Neuronal stem cell (in vitro differentiated cells): ENCODE data around the gene PLSCR1.
"Not testable (repeated sequence)": the region's sequence is repeated elsewhere in the genome, so short reads cannot be mapped to it uniquely, and the experiment has no call there.

Source experiments
- DNase-seq: peaks from one replicate; pipeline ENCODE4 v3.0.0-alpha.2; 2013; ENCODE audit warnings: low spot score
- H2AFZ ChIP-seq: one replicate; pipeline ENCODE4 v1.6.1; 2013; ENCODE audit warnings: mild to moderate bottlenecking, low read length, inconsistent platforms
- H2AK5ac ChIP-seq: 2 replicates; pipeline ENCODE4 v1.6.1; 2013; ENCODE audit warnings: low read depth, mild to moderate bottlenecking, inconsistent platforms, low read length, moderate library complexity, mixed read lengths
- H2BK120ac ChIP-seq: 2 replicates; pipeline ENCODE4 v1.6.1; 2013; ENCODE audit warnings: low read depth, mild to moderate bottlenecking, inconsistent platforms, low read length, moderate library complexity, mixed read lengths
- H2BK12ac ChIP-seq: one replicate; pipeline ENCODE4 v1.6.1; 2013; ENCODE audit warnings: low read length, inconsistent platforms
- H2BK15ac ChIP-seq: 2 replicates; pipeline ENCODE4 v1.6.1; 2013; ENCODE audit warnings: mild to moderate bottlenecking, low read length, inconsistent platforms, mixed read lengths
- H2BK5ac ChIP-seq: one replicate; pipeline ENCODE4 v1.6.1; 2013; ENCODE audit warnings: inconsistent platforms, mild to moderate bottlenecking, low read length, moderate library complexity
- H3K14ac ChIP-seq: one replicate; pipeline ENCODE4 v1.6.1; 2013; ENCODE audit warnings: low read length, inconsistent platforms
- H3K18ac ChIP-seq: 2 replicates; pipeline ENCODE4 v1.6.1; 2013; ENCODE audit warnings: low read length, inconsistent platforms
- H3K23ac ChIP-seq: 2 replicates; pipeline ENCODE4 v1.6.1; 2013; ENCODE audit warnings: low read depth, mild to moderate bottlenecking, mixed read lengths, low read length, inconsistent platforms; ENCODE audit not compliant: poor library complexity
- H3K27ac ChIP-seq: replicated peaks from 3 replicates; pipeline ENCODE4 v1.5.1; 2013; ENCODE audit warnings: low read length, inconsistent platforms
- H3K27me3 ChIP-seq, 3 experiments: 2 replicates each; pipeline ENCODE4 v1.6.1; 2013; ENCODE audit warnings: low read length in 3 of 3, mild to moderate bottlenecking in 2 of 3, inconsistent platforms in 1 of 3, low read depth in 1 of 3, mixed read lengths in 1 of 3, moderate library complexity in 1 of 3; ENCODE audit not compliant: control insufficient read depth in 3 of 3, insufficient read depth in 3 of 3
- H3K36me3 ChIP-seq, 2 donors: replicated peaks in 1 of 2; 2 replicates each; pipeline ENCODE4 v1.6.1; 2013; ENCODE audit warnings: low read length in 2 of 2; ENCODE audit not compliant: control insufficient read depth in 2 of 2, insufficient read depth in 2 of 2
- H3K4ac ChIP-seq: 2 replicates; pipeline ENCODE4 v1.6.1; 2013; ENCODE audit warnings: inconsistent platforms, mild to moderate bottlenecking, low read length, moderate library complexity
- H3K4me1 ChIP-seq, 2 donors: 1 replicate in 1 of 2; 2 replicates in 1 of 2; pipeline ENCODE4 v1.6.1; 2013; ENCODE audit warnings: low read length in 2 of 2, low read depth in 1 of 2; ENCODE audit not compliant: control insufficient read depth in 2 of 2, insufficient read depth in 1 of 2
- H3K4me2 ChIP-seq: one replicate; pipeline ENCODE4 v1.6.1; 2013; ENCODE audit warnings: mild to moderate bottlenecking, low read length, inconsistent platforms; ENCODE audit not compliant: insufficient read depth, poor library complexity, severe bottlenecking
- H3K4me3 ChIP-seq, 2 donors: 2 replicates each; pipeline ENCODE4 v1.5.1; 2013; ENCODE audit warnings: low read length in 2 of 2, mild to moderate bottlenecking in 2 of 2, inconsistent platforms in 1 of 2, moderate library complexity in 1 of 2
- H3K79me1 ChIP-seq: one replicate; pipeline ENCODE4 v1.6.1; 2013; ENCODE audit warnings: low read depth, mild to moderate bottlenecking, inconsistent platforms, low read length, moderate library complexity
- H3K9ac ChIP-seq: one replicate; pipeline ENCODE4 v1.6.1; 2013; ENCODE audit warnings: mild to moderate bottlenecking, low read depth, low read length, inconsistent platforms; ENCODE audit not compliant: poor library complexity
- H3K9me3 ChIP-seq, 2 donors: replicated peaks in 1 of 2; 2 replicates each; pipeline versions ENCODE3 to v1.6.1; 2013; ENCODE audit warnings: low read length in 2 of 2, mild to moderate bottlenecking in 2 of 2, inconsistent platforms in 1 of 2, low read depth in 1 of 2, mixed read lengths in 1 of 2, moderate library complexity in 1 of 2; ENCODE audit not compliant: control insufficient read depth in 2 of 2, insufficient read depth in 1 of 2
- H4K8ac ChIP-seq: one replicate; pipeline ENCODE4 v1.6.1; 2013; ENCODE audit warnings: low read depth, mild to moderate bottlenecking, inconsistent platforms, low read length, moderate library complexity
- H4K91ac ChIP-seq: one replicate; pipeline ENCODE4 v1.6.1; 2013; ENCODE audit warnings: low read length, low read depth, mild to moderate bottlenecking, inconsistent platforms; ENCODE audit not compliant: poor library complexity
- WGBS, 2 donors: extraction: QIAGEN DNeasy Blood & Tissue Kit; methylation state at CpG; one replicate each; pipeline ENCODE4 v1.1.7; 2013; ENCODE audit warnings: missing lambda C conversion rate in 2 of 2, mixed read lengths in 1 of 2; ENCODE audit not compliant: insufficient read length in 2 of 2, insufficient replicate concordance in 1 of 2; ENCODE audit errors: extremely low coverage in 2 of 2; 5-methylcytosine and 5-hydroxymethylcytosine counted together

PLSCR1 gene

GRCh38 chr3:146476094-146476740 lies 68.2 kb downstream of the PLSCR1 start:
- Histone ChIP-seq H4K8ac (no peak overlapping the region), H2AFZ (no peak overlapping the region), H3K18ac (no peak overlapping the region), H3K9me3 (no peaks in the 10 kb centered on the region), H2BK5ac (no peak overlapping the region), H3K14ac (no peak overlapping the region), H4K91ac (no peak overlapping the region), H2AK5ac (no peak overlapping the region), H3K4me3 (no peak overlapping the region), H2BK12ac (no peak overlapping the region), H3K79me1 (no peaks in the 10 kb centered on the region), H2BK15ac (no peak overlapping the region), H3K27ac (no peak overlapping the region), H2BK120ac (no peak overlapping the region), H3K9ac (no peak overlapping the region), H3K4ac (no peak overlapping the region), H3K36me3 (no peaks in the 10 kb centered on the region), H3K27me3 (no peaks in the 10 kb centered on the region), H3K4me1 (no peaks in the 10 kb centered on the region), H3K23ac (no peak overlapping the region), H3K4me2 (no peak overlapping the region)
- no peak for DNase-seq
- no CpG with 5 or more reads among the region's 6 CpGs for WGBS, 2 donors

- H2BK120ac ChIP-seq, H2AFZ ChIP-seq: not testable (repeated sequence)
- no CpG with 5 or more reads among the region's 2 CpGs for WGBS, 2 donors
These were observed 69.4 kb downstream of the PLSCR1 start for GRCh38 chr3:146474976-146475375.

GRCh38 chr3:146473726-146474125 lies 70.7 kb downstream of the PLSCR1 start:
- Histone ChIP-seq H3K4ac (no peak overlapping the region), H3K79me1 (no peaks in the 10 kb centered on the region), H3K27me3 (no peaks in the 10 kb centered on the region), H3K14ac (no peak overlapping the region), H2BK5ac (no peak overlapping the region), H3K36me3 (no peaks in the 10 kb centered on the region), H3K9me3 (no peaks in the 10 kb centered on the region), H4K8ac (no peak overlapping the region), H3K23ac (no peak overlapping the region), H3K18ac (no peak overlapping the region), H2AFZ (no peak overlapping the region), H3K4me1 (no peaks in the 10 kb centered on the region), H3K27ac (no peak overlapping the region), H2BK12ac (no peak overlapping the region), H3K4me3 (no peak overlapping the region), H2BK15ac (no peak overlapping the region), H2BK120ac (no peak overlapping the region), H4K91ac (no peak overlapping the region), H3K9ac (no peak overlapping the region), H2AK5ac (no peak overlapping the region), H3K4me2 (no peak overlapping the region)
- DNase-seq = no peak
- no CpG with 5 or more reads among the region's 2 CpGs for WGBS, 2 donors

More at GRCh38 chr3:146474976-146475375, 69.4 kb downstream of the PLSCR1 start:
- H3K36me3 ChIP-seq, H3K9ac ChIP-seq, H2BK12ac ChIP-seq, H2BK5ac ChIP-seq, H3K27me3 ChIP-seq, H3K4ac ChIP-seq, H4K91ac ChIP-seq, H2AK5ac ChIP-seq, H3K9me3 ChIP-seq, H4K8ac ChIP-seq, H3K27ac ChIP-seq, H3K18ac ChIP-seq, H3K4me1 ChIP-seq, H3K4me3 ChIP-seq, H3K14ac ChIP-seq, H3K79me1 ChIP-seq, DNase-seq, H3K23ac ChIP-seq, H3K4me2 ChIP-seq, H2BK15ac ChIP-seq: not testable (repeated sequence)

- Histone ChIP-seq H4K8ac (no peak overlapping the region), H3K36me3 (no peaks in the 10 kb centered on the region), H2AK5ac (no peak overlapping the region), H3K4ac (no peak overlapping the region), H4K91ac (no peak overlapping the region), H3K14ac (no peak overlapping the region), H3K4me1 (no peaks in the 10 kb centered on the region), H2BK12ac (no peak overlapping the region), H3K27ac (no peak overlapping the region), H2BK15ac (no peak overlapping the region), H3K23ac (no peak overlapping the region), H3K79me1 (no peaks in the 10 kb centered on the region), H3K4me3 (no peak overlapping the region), H2BK120ac (no peak overlapping the region), H3K18ac (no peak overlapping the region), H2AFZ (no peak overlapping the region), H3K9me3 (no peaks in the 10 kb centered on the region), H3K4me2 (no peak overlapping the region), H2BK5ac (no peak overlapping the region), H3K9ac (no peak overlapping the region), H3K27me3 (no peaks in the 10 kb centered on the region)
- DNase-seq = no peak
- WGBS, 2 donors = no CpG with 5 or more reads among the region's 1 CpG
These were observed 71.8 kb downstream of the PLSCR1 start for GRCh38 chr3:146472611-146473010.
